Measurements from ENCODE around the gene BBS2.

GRCh38 chr16:56539656-56540055 lies 19.8 kb upstream of the BBS2 start:
- no peak for TF ChIP-seq BHLHE40 (IDR thresholded peaks at IDR 0.05; ENCODE audit: borderline replicate concordance)
- TF ChIP-seq ELF4 (IDR thresholded peaks at IDR 0.05), result no peak
- TF ChIP-seq SUZ12 (IDR thresholded peaks at IDR 0.05), result no peak
- no peak for TF ChIP-seq ARNT (IDR thresholded peaks at IDR 0.05)
- TF ChIP-seq TARDBP (IDR thresholded peaks at IDR 0.05), result no peak
- TF ChIP-seq FOXM1 (IDR thresholded peaks at IDR 0.05; ENCODE audit: borderline replicate concordance), result no peak
- TF ChIP-seq ZNF384 (IDR thresholded peaks at IDR 0.05), result no peak

Data from HEK293T (cell line).